SK-N-SH treated with all-trans-retinoic acid at 6 μM for 48 hours (cell line): ENCODE results near the gene DNASE1.
A peak's percentile ranks its signal among the peaks of the same experiment; 100 is the strongest.

Experiments used
- ATAC-seq: fragments of 200-7000 bp; cut with Tn5 transposase; 3 replicates; pipeline ENCODE4 v1.9.1; 2020; ENCODE audit warnings: mild to moderate bottlenecking, moderate library complexity
- BACH2 ChIP-seq: fragments of 250-450 bp; sonication (Bioruptor Pico); IDR thresholded peaks from 2 replicates; pipeline ENCODE4 v1.9.0; 2021; ENCODE audit warnings: mild to moderate bottlenecking, borderline replicate concordance
- GLIS3 ChIP-seq: fragments of 250-450 bp; sonication (Bioruptor Pico); IDR thresholded peaks from 2 replicates; pipeline ENCODE4 v1.5.0; 2020; ENCODE audit warnings: mild to moderate bottlenecking, moderate library complexity
- ISL1 ChIP-seq: fragments of 250-450 bp; sonication (Bioruptor Pico); IDR thresholded peaks from 2 replicates; pipeline ENCODE4 v2.1.2; 2022; ENCODE audit warnings: mild to moderate bottlenecking, moderate library complexity
- PPARA ChIP-seq: fragments of 250-450 bp; sonication (Bioruptor Pico); IDR thresholded peaks from 2 replicates; pipeline ENCODE4 v1.5.0; 2020; ENCODE audit warnings: mild to moderate bottlenecking, borderline replicate concordance
- RARB ChIP-seq: fragments of 250-450 bp; sonication (Bioruptor Pico); IDR thresholded peaks from 2 replicates; pipeline ENCODE4 v1.8.0; 2021; ENCODE audit warnings: mild to moderate bottlenecking, moderate library complexity
- SNAI2 ChIP-seq: fragments of 250-450 bp; sonication (Bioruptor Pico); IDR thresholded peaks from 2 replicates; pipeline ENCODE4 v1.5.0; 2020; ENCODE audit warnings: mild to moderate bottlenecking, moderate library complexity
- TCF4 ChIP-seq: fragments of 250-450 bp; sonication (Bioruptor Pico); IDR thresholded peaks from 2 replicates; pipeline ENCODE4 v1.8.0; 2021; ENCODE audit warnings: mild to moderate bottlenecking, moderate library complexity, borderline replicate concordance
- TOX ChIP-seq: fragments of 250-450 bp; sonication (Bioruptor Pico); IDR thresholded peaks from 2 replicates; pipeline ENCODE4 v1.8.0; 2021; ENCODE audit warnings: mild to moderate bottlenecking, moderate library complexity, borderline replicate concordance
- ZC3H10 ChIP-seq: fragments of 250-450 bp; sonication (Bioruptor Pico); IDR thresholded peaks from 2 replicates; pipeline ENCODE4 v1.5.1; 2021; ENCODE audit warnings: mild to moderate bottlenecking, moderate library complexity
- ZFP3 ChIP-seq: fragments of 250-450 bp; sonication (Bioruptor Pico); IDR thresholded peaks from 2 replicates; pipeline ENCODE4 v1.5.0; 2020; ENCODE audit warnings: mild to moderate bottlenecking, moderate library complexity
- ZFP30 ChIP-seq: fragments of 450-650 bp; formaldehyde crosslinking; IDR thresholded peaks from 2 replicates; pipeline ENCODE4 v1.5.0; 2022; ENCODE audit warnings: mild to moderate bottlenecking, moderate library complexity
- ZNF70 ChIP-seq: fragments of 450-650 bp; formaldehyde crosslinking; IDR thresholded peaks from 2 replicates; pipeline ENCODE4 v1.5.0; 2020; ENCODE audit warnings: mild to moderate bottlenecking, moderate library complexity
- TF ChIP-seq, protein P1 (sequence below): fragments of 250-450 bp; sonication (Bioruptor Pico); IDR thresholded peaks from 2 replicates; pipeline ENCODE4 v1.8.0; 2021; ENCODE audit warnings: low read depth, mild to moderate bottlenecking, moderate library complexity, borderline replicate concordance
- TF ChIP-seq, protein P2 (sequence below): fragments of 250-450 bp; sonication (Bioruptor Pico); IDR thresholded peaks from 2 replicates; pipeline ENCODE4 v1.8.0; 2020; ENCODE audit warnings: mild to moderate bottlenecking, moderate library complexity, borderline replicate concordance
- TF ChIP-seq, protein P3 (sequence below): fragments of 250-450 bp; sonication (Bioruptor Pico); IDR thresholded peaks from 2 replicates; pipeline ENCODE4 v1.5.1; 2020; ENCODE audit warnings: low read depth, mild to moderate bottlenecking, moderate library complexity
- TF ChIP-seq, protein P4 (sequence below): fragments of 250-450 bp; sonication (Bioruptor Pico); IDR thresholded peaks from 2 replicates; pipeline ENCODE4 v1.5.0; 2020; ENCODE audit warnings: mild to moderate bottlenecking, moderate library complexity
- TF ChIP-seq, protein P5 (sequence below): fragments of 250-450 bp; sonication (Bioruptor Pico); IDR thresholded peaks from 2 replicates; pipeline ENCODE4 v1.5.1; 2021; ENCODE audit warnings: mild to moderate bottlenecking, moderate library complexity

Gene DNASE1

DNA sequence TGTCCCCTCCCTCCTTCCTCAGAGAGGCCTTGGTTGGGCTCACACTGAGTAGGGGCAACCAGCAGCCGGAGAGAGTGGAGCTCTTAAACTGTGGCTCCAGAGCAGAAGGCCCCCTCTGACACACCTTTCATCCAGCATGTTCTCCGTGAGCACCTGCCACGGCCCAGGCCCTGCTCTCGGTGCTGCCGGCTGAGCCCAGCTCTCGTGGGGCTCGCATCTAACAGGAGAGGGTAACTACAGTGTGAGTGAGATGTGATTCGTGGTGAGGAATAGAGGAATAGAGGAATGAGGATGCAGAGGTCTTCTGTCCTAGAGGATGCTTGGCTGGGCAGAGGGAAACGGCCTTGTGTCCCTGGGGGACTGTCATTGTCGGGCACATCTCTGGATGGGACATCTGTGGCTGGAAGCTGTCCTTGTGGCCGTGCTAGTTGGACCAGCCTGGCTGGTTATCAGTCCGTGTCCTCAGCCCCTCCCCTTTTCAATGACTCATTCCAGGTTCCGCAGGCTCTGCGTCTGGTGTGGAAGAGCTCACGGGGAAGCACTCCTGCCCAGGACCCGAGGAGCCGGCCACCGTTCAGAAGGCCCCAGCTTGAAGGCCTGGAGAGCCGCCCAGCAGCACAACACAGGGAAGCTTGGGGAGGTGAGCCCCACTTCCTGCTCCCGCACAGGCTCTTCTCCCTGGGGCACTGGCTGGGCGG is 11.9 kb upstream of the DNASE1 start:
- no peak for TF ChIP-seq TOX (CRISPR knock-in tag)
- TF ChIP-seq, protein P1, sequence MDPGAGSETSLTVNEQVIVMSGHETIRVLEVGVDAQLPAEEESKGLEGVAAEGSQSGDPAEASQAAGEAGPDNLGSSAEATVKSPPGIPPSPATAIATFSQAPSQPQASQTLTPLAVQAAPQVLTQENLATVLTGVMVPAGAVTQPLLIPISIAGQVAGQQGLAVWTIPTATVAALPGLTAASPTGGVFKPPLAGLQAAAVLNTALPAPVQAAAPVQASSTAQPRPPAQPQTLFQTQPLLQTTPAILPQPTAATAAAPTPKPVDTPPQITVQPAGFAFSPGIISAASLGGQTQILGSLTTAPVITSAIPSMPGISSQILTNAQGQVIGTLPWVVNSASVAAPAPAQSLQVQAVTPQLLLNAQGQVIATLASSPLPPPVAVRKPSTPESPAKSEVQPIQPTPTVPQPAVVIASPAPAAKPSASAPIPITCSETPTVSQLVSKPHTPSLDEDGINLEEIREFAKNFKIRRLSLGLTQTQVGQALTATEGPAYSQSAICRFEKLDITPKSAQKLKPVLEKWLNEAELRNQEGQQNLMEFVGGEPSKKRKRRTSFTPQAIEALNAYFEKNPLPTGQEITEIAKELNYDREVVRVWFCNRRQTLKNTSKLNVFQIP (CRISPR knock-in tag), result no peak
- no peak for TF ChIP-seq PPARA (CRISPR knock-in tag)
- TF ChIP-seq ZFP3 (CRISPR knock-in tag), result peak; percentile 26; the same call in 1 of the 2 replicates
- no peak for TF ChIP-seq SNAI2 (CRISPR knock-in tag)
- no peak for TF ChIP-seq GLIS3
- TF ChIP-seq, protein P2, sequence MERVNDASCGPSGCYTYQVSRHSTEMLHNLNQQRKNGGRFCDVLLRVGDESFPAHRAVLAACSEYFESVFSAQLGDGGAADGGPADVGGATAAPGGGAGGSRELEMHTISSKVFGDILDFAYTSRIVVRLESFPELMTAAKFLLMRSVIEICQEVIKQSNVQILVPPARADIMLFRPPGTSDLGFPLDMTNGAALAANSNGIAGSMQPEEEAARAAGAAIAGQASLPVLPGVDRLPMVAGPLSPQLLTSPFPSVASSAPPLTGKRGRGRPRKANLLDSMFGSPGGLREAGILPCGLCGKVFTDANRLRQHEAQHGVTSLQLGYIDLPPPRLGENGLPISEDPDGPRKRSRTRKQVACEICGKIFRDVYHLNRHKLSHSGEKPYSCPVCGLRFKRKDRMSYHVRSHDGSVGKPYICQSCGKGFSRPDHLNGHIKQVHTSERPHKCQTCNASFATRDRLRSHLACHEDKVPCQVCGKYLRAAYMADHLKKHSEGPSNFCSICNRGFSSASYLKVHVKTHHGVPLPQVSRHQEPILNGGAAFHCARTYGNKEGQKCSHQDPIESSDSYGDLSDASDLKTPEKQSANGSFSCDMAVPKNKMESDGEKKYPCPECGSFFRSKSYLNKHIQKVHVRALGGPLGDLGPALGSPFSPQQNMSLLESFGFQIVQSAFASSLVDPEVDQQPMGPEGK (CRISPR knock-in tag), result no peak
- TF ChIP-seq, protein P3, sequence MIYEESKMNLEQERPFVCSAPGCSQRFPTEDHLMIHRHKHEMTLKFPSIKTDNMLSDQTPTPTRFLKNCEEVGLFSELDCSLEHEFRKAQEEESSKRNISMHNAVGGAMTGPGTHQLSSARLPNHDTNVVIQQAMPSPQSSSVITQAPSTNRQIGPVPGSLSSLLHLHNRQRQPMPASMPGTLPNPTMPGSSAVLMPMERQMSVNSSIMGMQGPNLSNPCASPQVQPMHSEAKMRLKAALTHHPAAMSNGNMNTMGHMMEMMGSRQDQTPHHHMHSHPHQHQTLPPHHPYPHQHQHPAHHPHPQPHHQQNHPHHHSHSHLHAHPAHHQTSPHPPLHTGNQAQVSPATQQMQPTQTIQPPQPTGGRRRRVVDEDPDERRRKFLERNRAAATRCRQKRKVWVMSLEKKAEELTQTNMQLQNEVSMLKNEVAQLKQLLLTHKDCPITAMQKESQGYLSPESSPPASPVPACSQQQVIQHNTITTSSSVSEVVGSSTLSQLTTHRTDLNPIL, result no peak
- 0 out of 2 replicates have a peak, but pooled peaks have one; percentile 28 for TF ChIP-seq TCF4 (CRISPR knock-in tag)
- no peak for TF ChIP-seq RARB (CRISPR knock-in tag)
- TF ChIP-seq ZFP30 (CRISPR knock-in tag), result no peak
- no peak for TF ChIP-seq ISL1 (CRISPR knock-in tag)
- no peak for TF ChIP-seq BACH2 (CRISPR knock-in tag)
- TF ChIP-seq, protein P4, sequence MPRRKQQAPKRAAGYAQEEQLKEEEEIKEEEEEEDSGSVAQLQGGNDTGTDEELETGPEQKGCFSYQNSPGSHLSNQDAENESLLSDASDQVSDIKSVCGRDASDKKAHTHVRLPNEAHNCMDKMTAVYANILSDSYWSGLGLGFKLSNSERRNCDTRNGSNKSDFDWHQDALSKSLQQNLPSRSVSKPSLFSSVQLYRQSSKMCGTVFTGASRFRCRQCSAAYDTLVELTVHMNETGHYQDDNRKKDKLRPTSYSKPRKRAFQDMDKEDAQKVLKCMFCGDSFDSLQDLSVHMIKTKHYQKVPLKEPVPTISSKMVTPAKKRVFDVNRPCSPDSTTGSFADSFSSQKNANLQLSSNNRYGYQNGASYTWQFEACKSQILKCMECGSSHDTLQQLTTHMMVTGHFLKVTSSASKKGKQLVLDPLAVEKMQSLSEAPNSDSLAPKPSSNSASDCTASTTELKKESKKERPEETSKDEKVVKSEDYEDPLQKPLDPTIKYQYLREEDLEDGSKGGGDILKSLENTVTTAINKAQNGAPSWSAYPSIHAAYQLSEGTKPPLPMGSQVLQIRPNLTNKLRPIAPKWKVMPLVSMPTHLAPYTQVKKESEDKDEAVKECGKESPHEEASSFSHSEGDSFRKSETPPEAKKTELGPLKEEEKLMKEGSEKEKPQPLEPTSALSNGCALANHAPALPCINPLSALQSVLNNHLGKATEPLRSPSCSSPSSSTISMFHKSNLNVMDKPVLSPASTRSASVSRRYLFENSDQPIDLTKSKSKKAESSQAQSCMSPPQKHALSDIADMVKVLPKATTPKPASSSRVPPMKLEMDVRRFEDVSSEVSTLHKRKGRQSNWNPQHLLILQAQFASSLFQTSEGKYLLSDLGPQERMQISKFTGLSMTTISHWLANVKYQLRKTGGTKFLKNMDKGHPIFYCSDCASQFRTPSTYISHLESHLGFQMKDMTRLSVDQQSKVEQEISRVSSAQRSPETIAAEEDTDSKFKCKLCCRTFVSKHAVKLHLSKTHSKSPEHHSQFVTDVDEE (CRISPR knock-in tag), result no peak
- ATAC-seq, result peak; percentile 93

DNA sequence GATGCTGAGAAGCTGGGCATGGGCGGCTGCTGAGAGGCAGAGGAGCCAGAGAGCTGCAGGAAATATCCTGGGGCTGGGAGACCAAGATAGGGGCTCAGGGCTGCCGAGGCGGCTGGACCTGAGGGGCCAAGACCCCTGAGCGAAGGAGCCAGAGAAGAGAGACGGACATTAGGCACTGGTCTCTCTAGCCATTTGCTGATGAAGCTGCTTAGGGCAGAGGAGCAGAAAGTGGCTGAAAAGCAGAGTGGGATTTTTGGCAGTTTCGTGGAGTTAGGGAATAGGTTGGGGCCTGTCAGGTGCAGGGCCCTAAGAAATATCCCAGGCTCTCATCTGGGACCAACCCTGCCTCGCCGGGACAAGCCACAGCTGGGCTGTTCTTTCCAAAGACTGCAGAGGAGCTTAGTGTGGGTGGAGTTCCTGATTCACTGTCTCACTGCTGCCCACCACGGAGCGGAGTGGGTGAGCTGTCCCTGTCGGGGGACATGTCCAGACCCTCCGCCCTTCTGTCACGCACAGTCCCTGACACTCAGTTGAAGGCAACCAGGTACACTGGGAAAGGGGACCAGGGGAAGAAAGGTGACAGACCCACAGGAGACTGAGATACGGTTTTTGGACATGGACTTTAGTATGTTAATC is 11.3 kb upstream of the DNASE1 start:
- ATAC-seq, result no peak
- TF ChIP-seq ZC3H10 (no peak), PPARA (CRISPR knock-in tag) (no peak), SNAI2 (CRISPR knock-in tag) (no peak), ISL1 (CRISPR knock-in tag) (no peak), ZNF70 (CRISPR knock-in tag) (no peak)
- TF ChIP-seq, protein P4 (CRISPR knock-in tag), result no peak
- TF ChIP-seq, protein P5, sequence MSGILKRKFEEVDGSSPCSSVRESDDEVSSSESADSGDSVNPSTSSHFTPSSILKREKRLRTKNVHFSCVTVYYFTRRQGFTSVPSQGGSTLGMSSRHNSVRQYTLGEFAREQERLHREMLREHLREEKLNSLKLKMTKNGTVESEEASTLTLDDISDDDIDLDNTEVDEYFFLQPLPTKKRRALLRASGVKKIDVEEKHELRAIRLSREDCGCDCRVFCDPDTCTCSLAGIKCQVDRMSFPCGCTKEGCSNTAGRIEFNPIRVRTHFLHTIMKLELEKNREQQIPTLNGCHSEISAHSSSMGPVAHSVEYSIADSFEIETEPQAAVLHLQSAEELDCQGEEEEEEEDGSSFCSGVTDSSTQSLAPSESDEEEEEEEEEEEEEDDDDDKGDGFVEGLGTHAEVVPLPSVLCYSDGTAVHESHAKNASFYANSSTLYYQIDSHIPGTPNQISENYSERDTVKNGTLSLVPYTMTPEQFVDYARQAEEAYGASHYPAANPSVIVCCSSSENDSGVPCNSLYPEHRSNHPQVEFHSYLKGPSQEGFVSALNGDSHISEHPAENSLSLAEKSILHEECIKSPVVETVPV (CRISPR knock-in tag), result no peak
